ENCODE data around the gene CLCN7. TPM values are rescaled to one million over a fixed set of nuclear protein-coding genes. Genes with fewer than 3 reads are reported as not detected.

Gene CLCN7
- total RNA-seq, 1 experiment from 2014 or later: 70.0 TPM

GRCh38 chr16:1510272-1510671 is 35.4 kb upstream of the CLCN7 start:
- H3K27ac Mint-ChIP-seq: peak overlapping the region in 2 of 3 experiments; percentile 49 to 61; a peak in 3 of 7 replicates
- no peak overlapping the region for H3K27ac ChIP-seq (ENCODE audit: insufficient read length, low read depth, low read length)
- H3K27me3 Mint-ChIP-seq (ENCODE audit: low read depth): no peaks in the 10 kb centered on the region; the same call in 1 of the 2 replicates

More at GRCh38 chr16:1510272-1510671, 35.4 kb upstream of the CLCN7 start:
- no peak overlapping the region for H3K4me2 ChIP-seq (ENCODE audit: insufficient read depth, insufficient read length, low read length)
- Mint-ChIP-seq H3K9me3 (peaks cover 6 to 15% of the 10 kb centered on the region in 2 experiments; a peak in 3 of 5 replicates), H3K4me1 (no peaks in the 10 kb centered on the region), H3K4me3 (no peak overlapping the region), H3K36me3 (ENCODE audit: insufficient read depth in 1 of 3, low read depth in 3 of 3) (peaks cover 11 to 42% (median 42%) of the 10 kb centered on the region in 3 experiments; a peak in 6 of 7 replicates)
- no peaks in the 10 kb centered on the region for H3K23me2 ChIP-seq (ENCODE audit: insufficient read length, low read depth, low read length, poor library complexity, severe bottlenecking)
- WGBS (ENCODE audit: extremely low coverage, insufficient read length, low lambda C conversion rate): no CpG with 5 or more reads among the region's 10 CpGs
- no peak overlapping the region for H3K4ac ChIP-seq (ENCODE audit: low read depth, low read length)
- TF ChIP-seq CTCF (conservative IDR thresholded peaks at IDR 0.05): no peak
- no peak overlapping the region for H2AFZ ChIP-seq (ENCODE audit: low read length)
- no peak overlapping the region for H2BK120ac ChIP-seq (ENCODE audit: low read depth, low read length, poor library complexity, severe bottlenecking)
- H3K9me3 ChIP-seq (ENCODE audit: control insufficient read depth, low read depth, low read length): no peaks in the 10 kb centered on the region
- no peaks in the 10 kb centered on the region for H3K79me1 ChIP-seq (ENCODE audit: insufficient read depth, low read depth, low read length, poor library complexity, severe bottlenecking)
- no peak overlapping the region for H3T11ph ChIP-seq (ENCODE audit: low read length)
- no peak overlapping the region for H4K91ac ChIP-seq (ENCODE audit: insufficient read length, low read depth, low read length)
- no peak overlapping the region for H3K9ac ChIP-seq (ENCODE audit: extremely low read depth, insufficient read length, low read length)
- no peaks in the 10 kb centered on the region for H4K20me1 ChIP-seq (ENCODE audit: control insufficient read depth, insufficient read depth, insufficient read length)
- H3K18ac ChIP-seq (ENCODE audit: insufficient read length, low read depth, low read length): no peak overlapping the region
- no peaks in the 10 kb centered on the region for H3K27me3 ChIP-seq (ENCODE audit: insufficient read depth, low read length)
- no peak overlapping the region for H4K8ac ChIP-seq (replicated peaks; ENCODE audit: insufficient read length, low read depth, low read length)
- no peak overlapping the region; the same call in 1 of the 2 replicates for H3K14ac ChIP-seq (ENCODE audit: insufficient read depth, low read length)
- no peak overlapping the region for H2AK5ac ChIP-seq (ENCODE audit: insufficient read length, low read length)
- H3K56ac ChIP-seq (ENCODE audit: insufficient read length, low read depth, low read length): no peak overlapping the region
- no peak overlapping the region for H3K23ac ChIP-seq (ENCODE audit: insufficient read length, low read depth, low read length)
- no peak overlapping the region for H2BK5ac ChIP-seq (ENCODE audit: insufficient read length, low read length)
- H2BK12ac ChIP-seq (ENCODE audit: insufficient read length, low read depth, low read length): no peak overlapping the region
- H4K5ac ChIP-seq (ENCODE audit: insufficient read length, low read depth, low read length): no peak overlapping the region
- no peak overlapping the region for H2BK15ac ChIP-seq (ENCODE audit: low read depth, low read length)
- no peaks in the 10 kb centered on the region for H3K4me1 ChIP-seq (ENCODE audit: insufficient read depth, low read length)
- no peak for DNase-seq
- no peaks in the 10 kb centered on the region for H3K79me2 ChIP-seq (ENCODE audit: insufficient read depth, low read length)
- H2BK20ac ChIP-seq (ENCODE audit: low read depth, low read length, poor library complexity, severe bottlenecking): no peak overlapping the region
